HCT116 (cell line): ENCODE measurements around the gene TOP3B.

Experiments
- CTCF ChIP-seq, 3 experiments: fragments of 200-600 bp in 1 of 3; sonication (generic) in 1 of 3; IDR thresholded peaks in 2 of 3; conservative IDR thresholded peaks in 1 of 3; 2 replicates each; pipeline ENCODE4 v1.5.1; 2012 to 2017; ENCODE audit warnings: low read depth in 2 of 3, low read length in 2 of 3, antibody characterized with exemption in 1 of 3, borderline replicate concordance in 1 of 3, control low read depth in 1 of 3, mild to moderate bottlenecking in 1 of 3, mixed read lengths in 1 of 3, mixed run types in 1 of 3, moderate library complexity in 1 of 3; ENCODE audit not compliant: insufficient read depth in 1 of 3
- YY1 ChIP-seq: IDR thresholded peaks from 2 replicates; pipeline ENCODE4 v1.6.1; 2011; ENCODE audit warnings: low read length, low read depth, moderate library complexity, mild to moderate bottlenecking; ENCODE audit not compliant: insufficient replicate concordance; ENCODE audit errors: extremely low read depth

- TF ChIP-seq YY1 (no peak), CTCF (IDR thresholded peaks at IDR 0.05 in 2 of 3, conservative IDR thresholded peaks at IDR 0.05 in 1 of 3; ENCODE audit: borderline replicate concordance in 1 of 3, insufficient read depth in 1 of 3, low read depth in 2 of 3, low read length in 2 of 3) (no peak)
Observed at GRCh38 chr22:21985214-21985613, 2.6 kb upstream of the TOP3B start.
